ENCODE measurements around the gene TMEM92.
"Not testable (repeated sequence)": the region's sequence is repeated elsewhere in the genome, so short reads cannot be mapped to it uniquely, and the experiment has no call there.

Gene TMEM92

DNA sequence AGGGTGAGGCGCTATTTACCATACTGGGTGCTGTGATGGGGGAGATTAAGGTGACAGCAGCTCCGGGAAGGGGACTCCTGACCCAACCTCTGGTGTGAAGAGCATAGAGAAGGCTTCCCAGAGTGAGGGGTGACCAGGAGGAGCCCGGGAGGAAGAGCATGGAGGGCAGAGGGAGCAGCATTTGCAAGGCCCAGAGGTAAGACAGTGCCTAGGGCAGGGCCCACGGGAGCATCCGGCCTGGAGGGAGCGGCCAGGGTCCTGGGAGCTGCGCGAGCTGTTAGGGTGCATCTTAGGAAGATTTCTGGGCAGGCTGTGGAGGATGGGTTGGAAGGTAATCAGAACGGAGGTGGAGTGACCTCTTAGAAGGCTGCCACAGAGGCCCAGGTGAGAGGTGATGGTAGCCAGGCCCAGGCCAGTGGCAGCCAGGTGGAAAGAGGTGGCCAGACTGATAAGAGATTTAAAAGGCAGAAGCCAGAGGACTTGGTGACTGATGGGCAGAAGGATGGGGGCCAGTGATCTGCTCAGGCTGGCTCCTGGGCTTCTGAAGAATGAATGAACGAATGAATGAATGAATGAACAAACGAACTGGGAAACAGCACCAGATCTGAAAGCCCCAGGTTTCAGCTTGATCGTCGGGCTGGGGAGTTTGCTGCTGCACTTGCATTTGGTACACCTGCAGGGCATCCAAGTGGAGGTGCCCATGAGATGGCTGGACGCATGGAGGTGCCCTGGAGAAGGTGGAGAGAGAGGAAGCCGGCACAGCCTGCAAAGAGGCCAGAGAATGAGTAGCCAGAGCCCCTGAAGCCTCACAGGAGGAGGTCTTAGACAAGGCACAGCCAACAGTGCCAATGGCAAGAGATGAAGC is 13.0 kb upstream of the TMEM92 start:
- DNase-seq, result peak in 1 of 10 donors; percentile 77
- intact Hi-C loops (cut with DNase I), result no loop called here

GRCh38 chr17:50262001-50262794 is 12.1 kb upstream of the TMEM92 start:
- intact Hi-C loops (cut with DNase I), result no loop called here
- no peak for DNase-seq

DNA sequence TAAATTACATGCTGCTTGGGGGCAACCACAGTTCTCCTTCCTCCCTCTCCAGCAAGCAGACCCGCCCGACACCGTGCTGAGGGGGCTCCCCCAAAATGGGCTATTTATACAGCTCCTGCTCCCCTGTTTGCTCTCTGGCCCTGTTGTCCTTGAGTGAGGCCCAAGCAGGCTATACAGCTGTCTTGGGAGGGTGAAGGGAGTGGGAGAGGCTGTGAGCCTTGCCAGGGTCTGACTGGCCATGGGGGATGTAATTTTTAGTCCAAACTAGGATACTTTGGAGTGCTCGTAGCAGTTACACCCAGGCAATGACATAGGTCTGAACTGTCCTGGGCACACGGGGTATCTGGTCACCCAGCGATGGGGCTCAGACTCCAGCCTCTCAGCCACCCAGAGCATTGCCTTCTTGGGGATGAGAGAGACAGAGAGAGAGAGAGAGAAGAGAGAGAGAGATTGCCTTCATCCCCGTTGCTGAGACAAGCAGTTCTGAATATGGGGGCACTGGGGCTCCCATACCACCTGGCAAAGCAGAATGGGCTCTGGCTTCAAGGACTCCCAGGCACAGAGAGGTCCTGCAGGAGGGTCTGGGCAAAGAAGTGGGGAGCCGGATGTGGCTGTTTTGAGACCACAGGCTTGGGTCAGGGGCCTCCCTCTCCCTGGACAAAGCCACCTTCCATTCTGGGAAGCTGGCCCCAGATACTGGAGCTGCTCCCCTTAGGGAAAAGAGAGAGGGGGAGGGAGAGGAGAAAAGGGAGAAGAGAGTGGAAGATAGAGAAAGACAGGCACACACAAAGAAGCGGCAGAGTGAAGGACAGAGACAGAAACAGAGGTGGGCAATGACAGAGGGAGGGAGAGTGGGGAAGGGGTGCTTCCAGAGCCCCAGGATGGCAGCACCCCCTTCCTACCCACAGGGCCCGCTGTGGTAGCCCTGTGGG is 10.7 kb upstream of the TMEM92 start:
- intact Hi-C loops (cut with DNase I), result no loop called here
- DNase-seq, result no peak

GRCh38 chr17:50264263-50265113 is 9.8 kb upstream of the TMEM92 start:
- DNase-seq, result peak in 1 of 10 donors; percentile 85
- intact Hi-C loops (cut with DNase I), result no loop called here

DNA sequence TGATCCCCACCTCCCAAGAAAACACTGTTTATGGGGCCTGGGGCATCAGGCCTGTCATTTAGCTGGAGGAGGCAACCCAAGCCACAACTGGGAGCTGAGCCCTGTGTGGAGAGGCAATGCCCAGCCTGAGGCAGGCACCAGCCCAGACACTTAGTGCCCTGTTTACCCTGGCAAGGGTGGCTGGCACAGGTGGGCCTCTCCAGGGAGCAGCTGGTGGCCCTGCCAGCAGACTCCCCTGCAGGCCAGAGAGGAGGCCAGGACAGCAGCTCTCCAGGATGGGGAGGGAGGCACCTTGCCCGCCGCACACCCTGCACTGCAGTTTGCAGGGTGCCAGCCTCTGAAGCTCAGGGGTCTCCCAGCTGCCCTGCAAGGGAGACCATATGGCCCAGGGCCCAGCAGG is 9.1 kb upstream of the TMEM92 start:
- intact Hi-C loops (cut with DNase I), result no loop called here
- peak in 1 of 10 donors; percentile 55 for DNase-seq

DNA sequence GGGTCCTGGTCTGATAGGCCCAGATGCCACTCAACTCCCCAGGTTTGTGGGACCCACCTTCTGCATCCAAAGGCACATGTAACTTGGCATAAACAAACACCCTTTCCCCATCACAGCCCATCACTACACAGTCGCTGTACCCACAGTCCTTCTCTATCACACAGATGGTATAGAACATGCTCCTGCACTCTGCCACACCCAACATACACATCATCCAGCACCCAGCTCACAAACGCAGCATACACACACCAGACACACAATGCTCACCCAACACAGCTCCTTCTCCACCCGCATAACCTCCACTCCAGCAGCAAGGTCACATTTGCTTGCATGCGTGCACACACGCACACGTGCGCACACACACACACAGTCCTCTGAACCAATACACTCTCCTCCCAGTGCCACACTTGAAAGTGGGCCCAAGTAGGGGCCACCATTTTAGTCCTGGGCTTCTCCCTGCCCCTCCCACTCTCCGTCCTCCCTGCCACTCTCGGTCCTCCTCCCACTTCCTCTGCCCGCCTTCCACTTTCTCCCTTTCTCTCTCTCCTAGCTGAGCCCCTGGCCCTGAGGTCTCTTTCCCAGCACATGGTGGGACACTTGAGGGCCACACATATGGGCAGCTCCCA is 8.5 kb upstream of the TMEM92 start:
- peak in 1 of 10 donors; percentile 29 for DNase-seq
- intact Hi-C loops (cut with DNase I), result no loop called here

GRCh38 chr17:50266384-50267073 is 7.7 kb upstream of the TMEM92 start:
- intact Hi-C loops (cut with DNase I), result no loop called here
- DNase-seq, result peak in 1 of 10 donors; percentile 82

GRCh38 chr17:50267074-50267841 is 7.0 kb upstream of the TMEM92 start:
- intact Hi-C loops (cut with DNase I), result no loop called here
- DNase-seq, result peak in 1 of 10 donors; percentile 62

DNA sequence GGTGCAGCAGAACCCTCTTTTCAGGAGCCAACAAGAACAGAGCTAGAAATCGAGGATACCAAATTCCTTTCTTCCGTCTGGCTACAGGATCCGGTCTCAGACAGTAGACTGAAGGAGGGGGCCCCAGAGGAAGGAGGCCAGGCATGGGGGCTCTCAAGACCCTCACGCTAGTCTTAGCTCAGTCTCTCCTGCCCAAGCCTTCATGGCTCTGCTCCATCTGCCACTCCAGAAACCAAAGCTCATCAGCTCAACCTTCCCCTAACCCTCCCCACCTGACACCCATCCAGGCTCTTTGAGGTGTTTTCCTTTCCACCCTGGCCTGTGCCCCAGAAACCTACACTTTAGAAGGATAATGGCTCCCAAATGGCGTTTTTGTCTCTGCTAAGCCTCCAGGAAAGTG is 6.2 kb upstream of the TMEM92 start:
- intact Hi-C loops (cut with DNase I), result no loop called here
- DNase-seq, result peak in 1 of 10 donors; percentile 28

GRCh38 chr17:50268743-50269275 is 5.5 kb upstream of the TMEM92 start:
- DNase-seq, result peak in 1 of 10 donors; percentile 41
- intact Hi-C loops (cut with DNase I), result no loop called here

DNA sequence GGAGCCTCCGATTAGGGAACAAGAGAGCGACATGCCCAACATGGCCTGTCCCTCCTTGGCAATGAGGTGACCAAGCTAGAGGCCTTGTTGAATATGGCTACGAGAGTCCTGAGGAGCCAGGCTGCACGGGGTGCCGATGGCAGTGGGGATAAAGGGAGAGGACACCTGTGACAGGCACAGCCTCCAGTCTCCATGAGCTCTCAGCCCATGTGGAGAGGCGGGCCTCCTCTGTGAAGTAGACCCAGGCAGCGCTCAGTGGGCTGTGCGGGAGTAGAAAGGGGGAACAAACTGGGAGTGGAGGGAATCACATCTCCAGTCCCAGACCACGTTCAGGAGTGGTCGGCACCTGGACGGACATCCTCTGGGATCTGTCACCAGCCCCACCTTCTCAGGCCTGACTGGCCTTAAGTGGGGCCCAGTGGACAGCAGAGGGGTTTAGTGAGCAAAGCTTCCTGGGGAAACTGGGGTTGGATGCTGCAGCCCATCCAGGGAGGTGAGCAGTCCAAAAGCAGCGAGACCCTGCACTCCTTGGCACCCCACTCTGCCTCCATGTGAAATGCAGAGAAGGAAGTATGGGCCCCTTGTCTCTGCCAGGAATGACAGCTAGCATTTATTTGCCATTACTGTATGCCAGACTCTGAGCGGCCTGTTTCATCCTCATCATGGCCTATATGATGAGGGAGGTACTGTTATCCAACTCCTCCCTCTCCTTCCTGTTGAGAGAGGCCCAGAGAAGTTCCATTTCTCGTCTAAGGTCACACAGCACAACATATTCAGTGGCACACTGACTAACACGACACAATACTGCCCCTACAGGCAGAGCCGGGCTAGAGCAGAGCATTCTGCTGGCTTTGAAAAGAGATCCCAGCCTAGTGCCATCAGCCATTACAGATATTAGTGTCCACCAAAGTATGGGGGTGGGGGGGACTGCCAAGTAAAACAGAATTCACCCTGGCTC is 4.5 kb upstream of the TMEM92 start:
- intact Hi-C loops (cut with DNase I), result no loop called here

GRCh38 chr17:50270435-50271362 is 3.6 kb upstream of the TMEM92 start:
- intact Hi-C loops (cut with DNase I), result no loop called here
- peak in 3 of 10 donors; percentile 29 to 89 (median 45) for DNase-seq

More for the DNA sequence above, 4.5 kb upstream of the TMEM92 start:
- peak in 8 of 10 donors; percentile 32 to 89 (median 61) for DNase-seq

- intact Hi-C loops (cut with DNase I); DNase-seq: not testable (repeated sequence)
Measured at GRCh38 chr17:50271363-50271750, 2.9 kb upstream of the TMEM92 start.

DNA sequence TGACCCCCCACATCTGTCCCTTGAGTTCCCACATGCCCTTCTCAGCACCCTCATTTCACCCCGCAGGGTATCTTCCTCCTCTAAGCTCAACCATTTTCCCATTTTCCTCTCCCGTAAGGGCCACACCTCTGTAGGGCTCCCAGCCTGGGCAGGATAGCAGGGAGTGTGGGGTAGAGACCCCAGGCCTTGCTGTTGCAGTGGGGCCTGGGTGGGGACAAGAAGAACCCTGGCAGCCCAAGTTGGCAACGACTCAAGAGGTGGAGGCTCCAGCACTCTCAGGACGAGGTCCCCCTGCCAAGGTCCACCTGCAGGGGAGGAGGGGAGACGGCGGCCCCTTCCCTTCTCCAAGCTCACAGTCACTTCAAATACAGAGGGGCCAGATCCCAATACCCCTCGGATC is 2.0 kb upstream of the TMEM92 start:
- intact Hi-C loops (cut with DNase I), result no loop called here
- DNase-seq, result peak in 2 of 10 donors; percentile 32 to 67

Data from posterior cingulate gyrus (tissue), 11 donors.